Subcutaneous abdominal adipose tissue (tissue), 5 donors: Measurements from ENCODE around the gene KRTAP20-1.

ENCODE experiments used
- H3K27ac ChIP-seq: one replicate; pipeline ENCODE4 v1.7.0; 2013; ENCODE audit warnings: low read depth, mild to moderate bottlenecking, inconsistent platforms, low read length, moderate library complexity
- H3K27me3 ChIP-seq, 5 donors: one replicate each; pipeline ENCODE4 v1.7.0; 2013; ENCODE audit warnings: low read length in 5 of 5, inconsistent platforms in 1 of 5; ENCODE audit not compliant: control insufficient read depth in 5 of 5, insufficient read depth in 4 of 5
- H3K36me3 ChIP-seq, 5 donors: one replicate each; pipeline ENCODE4 v1.7.0; 2013; ENCODE audit warnings: low read length in 5 of 5; ENCODE audit not compliant: control insufficient read depth in 5 of 5, insufficient read depth in 5 of 5
- H3K4me1 ChIP-seq, 5 donors: one replicate each; pipeline ENCODE4 v1.7.0; 2013; ENCODE audit warnings: low read length in 5 of 5, mild to moderate bottlenecking in 3 of 5, moderate library complexity in 1 of 5; ENCODE audit not compliant: control insufficient read depth in 5 of 5, insufficient read depth in 5 of 5
- H3K4me3 ChIP-seq, 5 donors: one replicate each; pipeline ENCODE4 v1.7.0; 2013; ENCODE audit warnings: low read length in 5 of 5, low read depth in 1 of 5
- H3K9ac ChIP-seq, 5 donors: one replicate each; pipeline ENCODE4 v1.7.0; 2013; ENCODE audit warnings: low read length in 5 of 5, mild to moderate bottlenecking in 4 of 5, moderate library complexity in 3 of 5
- H3K9me3 ChIP-seq, 5 donors: one replicate each; pipeline ENCODE4 v1.7.0; 2013; ENCODE audit warnings: low read length in 5 of 5; ENCODE audit not compliant: control insufficient read depth in 5 of 5
- donor health status: healthy.
- donor health status: healthy.
- donor health status: healthy.
- donor health status: healthy.
- donor health status: healthy.

Gene KRTAP20-1

DNA sequence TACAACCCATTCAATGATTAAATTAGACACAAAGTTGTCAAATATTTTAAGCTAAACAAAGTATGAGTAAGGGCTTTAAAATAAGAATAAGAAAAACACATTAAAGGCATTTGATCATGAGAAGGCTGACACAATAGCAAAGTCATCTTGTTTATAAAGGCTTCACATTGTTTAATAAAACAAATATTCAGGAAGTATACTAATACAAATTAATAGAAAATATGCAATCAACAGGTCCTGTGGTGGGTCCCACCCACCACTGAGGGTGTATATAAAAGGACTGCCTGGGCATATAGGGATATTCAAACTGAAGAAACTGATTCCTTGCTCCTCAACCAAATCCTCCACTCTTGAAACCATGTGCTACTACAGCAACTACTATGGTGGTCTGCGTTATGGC, 18.7 kb downstream of the KRTAP20-1 start, which contains the start of gene KRTAP20-2:
TSS of gene KRTAP20-2 (plus strand) at position 301 of the 400 bp plus-strand sequence. CDS start at position 359, 58 bp downstream.
- Histone ChIP-seq H3K9me3 (no peaks in the 10 kb centered on the region), H3K4me3 (no peak within 1 kb of the TSS), H3K27ac (no peak within 1 kb of the TSS), H3K36me3 (no peaks in the 10 kb centered on the region), H3K27me3 (no peaks in the 10 kb centered on the region), H3K4me1 (no peaks in the 10 kb centered on the region), H3K9ac (no peak within 1 kb of the TSS)

DNA sequence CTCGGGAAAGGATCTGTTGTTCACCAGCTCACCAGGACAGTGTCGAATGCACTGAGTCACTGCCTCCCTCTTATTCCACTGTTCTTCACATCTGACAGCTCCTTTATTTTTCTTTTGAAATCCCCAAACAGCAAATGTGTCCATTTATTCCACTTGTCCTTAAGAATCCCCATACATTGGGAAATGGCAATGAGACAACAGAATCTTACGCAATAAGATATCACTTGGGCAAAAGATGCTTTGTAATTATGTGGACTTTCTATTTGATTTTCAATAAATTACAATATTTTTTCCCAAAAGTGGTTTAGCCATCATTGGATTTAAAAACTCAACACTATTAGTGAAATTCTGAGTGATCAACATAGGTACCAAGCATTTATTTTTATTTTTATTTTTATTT, 22.5 kb downstream of the KRTAP20-1 start:
- Histone ChIP-seq H3K9ac (no peak overlapping the region), H3K9me3 (peaks cover 0 to 4% (median 0%) of the 10 kb centered on the region in 5 donors), H3K4me3 (no peak overlapping the region), H3K4me1 (no peaks in the 10 kb centered on the region), H3K36me3 (no peaks in the 10 kb centered on the region), H3K27me3 (no peaks in the 10 kb centered on the region), H3K27ac (no peak overlapping the region)

DNA sequence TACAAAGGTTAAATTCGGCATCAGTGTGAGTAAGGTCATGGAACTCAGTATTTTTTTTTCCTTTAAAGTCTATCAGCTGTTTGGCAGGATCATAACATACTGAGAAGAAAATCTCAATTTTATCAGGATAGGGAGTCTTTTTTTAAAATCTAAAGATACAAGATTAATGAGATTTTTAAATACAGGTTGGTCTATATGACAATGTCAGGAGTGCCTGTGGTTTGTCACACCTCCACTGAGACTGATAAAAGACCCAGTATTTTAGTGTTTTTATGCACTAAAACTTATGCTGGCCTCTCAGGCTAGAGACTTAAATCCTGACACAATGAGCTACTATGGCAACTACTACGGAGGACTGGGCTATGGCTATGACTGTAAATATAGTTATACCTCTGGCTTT, 26.3 kb downstream of the KRTAP20-1 start, which contains the start of gene KRTAP20-3:
TSS of gene KRTAP20-3 (plus strand) at position 301 of the 400 bp plus-strand sequence.
- no peaks in the 10 kb centered on the region for H3K27me3 ChIP-seq
- no peak within 1 kb of the TSS for H3K4me3 ChIP-seq
- H3K9ac ChIP-seq, result no peak within 1 kb of the TSS
- no peaks in the 10 kb centered on the region for H3K36me3 ChIP-seq
- H3K9me3 ChIP-seq, result peaks cover 0 to 4% (median 0%) of the 10 kb centered on the region in 5 donors
- no peaks in the 10 kb centered on the region for H3K4me1 ChIP-seq
- no peak within 1 kb of the TSS for H3K27ac ChIP-seq

DNA sequence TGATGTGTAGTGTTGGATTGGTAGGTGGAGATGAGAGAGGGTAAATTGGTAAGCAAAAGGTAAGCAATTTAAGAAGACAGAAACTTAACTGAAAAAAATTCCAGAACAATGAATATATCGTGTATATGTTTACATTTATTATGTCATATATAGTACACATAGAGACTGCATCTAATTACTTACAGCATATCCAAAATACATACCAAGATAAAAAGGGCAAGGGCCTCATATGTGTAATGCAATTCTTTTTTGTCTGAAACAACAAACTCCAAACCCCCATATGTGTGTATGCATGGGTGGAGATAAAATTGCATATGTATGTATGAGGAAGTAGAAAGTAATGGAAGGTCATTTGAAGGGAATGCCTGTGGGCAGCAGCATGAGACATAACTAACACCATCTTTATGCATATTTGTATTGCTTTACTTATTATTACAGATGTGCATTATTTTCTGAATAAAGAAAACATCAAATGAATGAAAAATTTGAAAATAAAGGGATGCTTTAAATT, 30.7 kb downstream of the KRTAP20-1 start:
- H3K9me3 ChIP-seq, result peaks cover 0 to 7% (median 0%) of the 10 kb centered on the region in 5 donors
- H3K9ac ChIP-seq, result no peak overlapping the region
- H3K27ac ChIP-seq, result no peak overlapping the region
- H3K36me3 ChIP-seq, result no peaks in the 10 kb centered on the region
- H3K4me1 ChIP-seq, result no peaks in the 10 kb centered on the region
- H3K27me3 ChIP-seq, result no peaks in the 10 kb centered on the region
- no peak overlapping the region for H3K4me3 ChIP-seq

DNA sequence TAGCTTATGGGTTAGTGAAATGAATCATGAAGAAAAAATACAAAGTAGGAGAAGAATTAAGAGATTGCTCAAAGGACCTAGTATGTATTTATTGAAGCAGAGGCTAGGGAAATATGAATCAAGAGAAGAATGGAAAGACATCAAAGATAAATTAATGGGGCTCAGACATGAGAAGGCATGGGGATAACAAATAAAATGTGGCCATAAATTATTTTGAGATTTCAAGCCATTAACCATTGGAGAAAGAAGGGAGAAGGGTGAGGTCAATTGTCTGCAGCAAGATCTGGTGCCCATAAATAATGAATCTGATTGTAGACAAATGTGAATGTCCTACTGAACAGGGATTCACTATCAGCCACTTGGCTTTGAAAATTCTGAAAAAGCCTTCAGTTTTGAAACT, 36.7 kb downstream of the KRTAP20-1 start:
- Histone ChIP-seq H3K36me3 (no peaks in the 10 kb centered on the region), H3K9me3 (peaks cover 0 to 3% (median 0%) of the 10 kb centered on the region in 5 donors), H3K9ac (no peak overlapping the region), H3K27ac (no peak overlapping the region), H3K27me3 (no peaks in the 10 kb centered on the region), H3K4me1 (no peaks in the 10 kb centered on the region), H3K4me3 (no peak overlapping the region)
